ENCODE measurements around the gene MNAT1.

- no peak for TF ChIP-seq POLR2A (IDR thresholded peaks at IDR 0.05; ENCODE audit: low read length)
- no peak for TF ChIP-seq GATA1 (IDR thresholded peaks at IDR 0.05; ENCODE audit: low read depth, low read length)
Observed at GRCh38 chr14:60760209-60760608, 25.6 kb downstream of the MNAT1 start.
